ENCODE measurements around the gene LYSMD1.
A peak's percentile ranks its signal among the peaks of the same experiment; 100 is the strongest.
"Not testable (repeated sequence)": the region's sequence is repeated elsewhere in the genome, so short reads cannot be mapped to it uniquely, and the experiment has no call there.

Gene LYSMD1, protein sequence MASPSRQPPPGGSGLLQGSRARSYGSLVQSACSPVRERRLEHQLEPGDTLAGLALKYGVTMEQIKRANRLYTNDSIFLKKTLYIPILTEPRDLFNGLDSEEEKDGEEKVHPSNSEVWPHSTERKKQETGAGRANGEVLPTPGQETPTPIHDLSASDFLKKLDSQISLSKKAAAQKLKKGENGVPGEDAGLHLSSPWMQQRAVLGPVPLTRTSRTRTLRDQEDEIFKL

GRCh38 chr1:151165738-151166504 lies at the start of gene LYSMD1, which contains the start of gene SCNM1:
Gene LYSMD1 (minus strand): TSS chr1:151165902. CDS start chr1:151165258, 644 bp downstream.
Gene SCNM1 (plus strand): TSS chr1:151166144. CDS start chr1:151166153, 9 bp downstream.
- DNase-seq = peak; percentile 97

- no peak for DNase-seq
Measured at GRCh38 chr1:151213560-151213959, 47.9 kb upstream of the LYSMD1 start.

GRCh38 chr1:151211972-151212705 lies 46.4 kb upstream of the LYSMD1 start:
- DNase-seq = no peak

DNA sequence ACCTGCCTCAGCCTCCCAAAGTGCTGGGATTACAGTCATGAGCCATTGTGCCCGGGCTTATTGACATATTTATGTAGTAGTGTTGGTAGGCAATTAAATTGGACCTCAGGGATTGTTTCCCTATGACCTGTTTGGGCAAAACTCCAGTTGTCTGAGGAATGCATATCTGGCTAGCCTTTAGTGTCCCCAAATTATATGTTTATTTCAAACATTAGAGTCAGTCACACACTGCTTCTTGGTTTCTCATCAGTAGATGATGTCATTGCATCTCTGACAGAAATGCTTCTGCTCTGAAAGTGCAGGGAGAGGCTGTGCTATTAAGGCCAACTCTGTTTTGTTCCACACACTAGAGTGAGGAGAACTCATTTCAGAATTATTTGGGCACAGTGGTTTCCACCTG lies 45.1 kb upstream of the LYSMD1 start:
- no peak for DNase-seq

GRCh38 chr1:151205381-151205965 lies 39.8 kb upstream of the LYSMD1 start:
- not testable (repeated sequence) for DNase-seq

DNA sequence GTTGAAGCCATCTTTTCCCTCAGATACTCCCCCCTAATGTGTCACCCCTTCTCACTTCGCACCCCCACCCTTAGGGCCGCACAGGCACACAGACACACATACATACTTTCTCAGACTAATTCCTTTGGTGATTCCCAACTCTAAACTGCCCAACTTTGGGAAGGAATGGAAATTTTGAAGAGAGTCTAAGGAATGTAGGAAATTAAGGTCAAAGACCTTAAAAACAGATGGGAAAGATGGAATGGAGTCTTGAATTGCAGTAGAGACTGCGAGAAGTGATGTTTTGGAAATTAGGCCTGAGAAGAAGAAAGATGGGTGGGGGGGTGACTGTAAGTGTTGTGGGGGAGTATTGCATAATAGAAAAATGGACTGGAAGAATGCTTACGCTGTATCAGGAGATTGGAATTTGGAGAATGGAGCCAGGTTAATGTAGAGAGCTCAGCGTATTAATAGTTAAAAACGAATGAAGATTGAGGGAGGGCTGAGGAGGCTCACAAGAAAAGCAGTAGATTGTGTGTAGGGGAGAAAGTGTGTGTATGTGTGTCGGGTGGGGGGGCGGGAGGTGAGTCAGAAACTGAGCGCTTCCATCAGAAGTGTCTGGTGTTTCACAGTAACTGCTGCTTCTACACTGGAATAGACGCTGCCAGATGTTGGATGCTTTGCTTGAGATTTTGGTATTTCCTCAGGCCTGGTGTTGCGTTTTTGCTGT lies 34.3 kb upstream of the LYSMD1 start:
- no peak for DNase-seq

GRCh38 chr1:151198254-151199127 lies 32.8 kb upstream of the LYSMD1 start, which contains the start of gene PIP5K1A:
Gene PIP5K1A (plus strand): TSS chr1:151198552. CDS start chr1:151198997, 445 bp downstream.
- peak; percentile 92 for DNase-seq

DNA sequence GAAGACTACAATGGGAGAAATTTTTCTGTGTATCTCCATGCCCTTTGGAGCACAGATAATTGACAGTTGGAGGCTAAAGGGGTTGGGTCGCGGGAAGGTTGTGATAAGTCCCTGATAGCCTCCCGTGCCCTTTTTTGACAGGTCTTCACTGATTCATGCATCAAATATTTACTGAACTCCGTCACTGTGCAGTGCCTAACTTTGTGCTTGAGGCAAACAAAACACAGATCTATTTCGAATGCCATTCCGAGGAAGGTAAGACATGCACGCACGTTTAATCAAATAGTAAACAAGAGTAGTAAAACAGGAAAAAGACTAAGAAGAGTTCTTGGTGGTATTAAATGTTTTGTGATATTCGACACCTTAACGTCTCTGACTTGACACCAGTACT lies 32.2 kb upstream of the LYSMD1 start:
- DNase-seq = no peak

DNA sequence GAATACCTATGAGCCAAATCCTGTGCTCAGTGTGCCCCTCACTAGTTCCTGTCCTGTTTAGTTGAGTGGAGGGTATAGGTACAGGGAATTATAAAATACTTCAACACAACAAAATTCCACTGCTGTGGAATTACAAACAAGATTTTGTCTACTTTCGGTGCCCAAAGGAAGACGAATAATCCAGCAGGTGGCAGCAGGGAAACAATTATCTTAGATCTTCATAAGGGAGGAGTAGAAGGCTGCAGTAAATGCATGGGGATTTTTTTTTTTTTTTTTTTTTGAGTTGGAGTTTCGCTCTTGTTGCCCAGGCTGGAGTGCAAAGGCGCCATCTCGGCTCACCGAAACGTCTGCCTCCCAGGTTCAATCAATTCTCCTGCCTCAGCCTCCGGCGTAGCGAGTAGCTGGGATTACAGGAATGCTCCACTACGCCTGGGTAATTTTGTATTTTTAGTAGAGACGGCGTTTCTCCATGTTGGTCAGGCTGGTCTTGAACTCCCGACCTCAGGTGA lies 30.6 kb upstream of the LYSMD1 start:
- DNase-seq = peak; percentile 48

DNA sequence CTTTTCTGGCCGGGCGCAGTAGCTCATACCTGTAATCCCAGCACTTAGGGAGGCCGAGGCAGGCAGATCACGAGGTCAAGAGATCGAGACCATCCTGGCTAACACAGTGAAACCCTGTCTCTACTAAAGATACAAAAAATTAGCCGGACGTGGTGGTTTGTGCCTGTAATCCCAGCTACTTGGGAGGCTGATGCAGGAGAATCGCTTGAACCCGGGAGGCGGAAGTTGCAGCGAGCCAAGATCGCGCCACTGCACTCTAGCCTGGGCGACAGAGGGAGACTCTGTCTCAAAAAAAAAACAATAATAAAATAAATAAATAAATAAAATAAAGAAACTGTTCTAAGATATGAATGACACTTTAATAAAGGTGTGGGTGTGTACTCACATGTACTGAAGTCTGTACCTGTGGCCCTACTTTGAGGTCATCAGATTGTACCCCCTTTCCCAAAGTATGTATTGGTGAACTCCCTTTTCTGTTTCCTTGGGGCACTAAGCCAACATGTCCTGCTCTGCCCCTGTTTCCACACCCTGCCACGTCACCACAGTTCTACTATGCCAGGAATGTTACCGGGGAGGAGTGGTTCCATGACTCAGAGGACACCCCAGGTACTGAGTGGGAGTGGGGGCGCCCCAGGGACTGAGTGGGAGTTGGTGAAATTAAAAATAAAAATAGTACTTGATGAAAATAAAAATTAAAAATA lies 29.3 kb upstream of the LYSMD1 start:
- not testable (repeated sequence) for DNase-seq

DNA sequence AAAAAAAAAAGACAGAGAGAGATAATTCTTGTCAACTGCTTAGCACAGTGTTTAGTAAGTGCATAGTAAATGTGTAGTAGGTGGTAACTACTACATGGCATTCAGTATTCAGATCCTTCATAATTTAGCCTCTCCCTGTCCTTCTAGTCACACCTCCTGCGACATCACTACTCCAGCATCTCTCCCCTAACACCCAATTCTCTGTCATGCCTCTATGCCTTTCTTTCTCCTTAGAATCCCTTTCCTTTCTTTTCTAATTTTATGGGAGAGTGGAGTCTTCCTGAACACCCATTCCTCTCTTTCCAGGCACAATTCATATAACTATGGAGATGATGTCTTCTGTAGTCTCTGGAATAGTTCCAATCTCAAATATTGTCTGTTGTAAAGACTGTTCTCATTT lies 28.2 kb upstream of the LYSMD1 start:
- no peak for DNase-seq

DNA sequence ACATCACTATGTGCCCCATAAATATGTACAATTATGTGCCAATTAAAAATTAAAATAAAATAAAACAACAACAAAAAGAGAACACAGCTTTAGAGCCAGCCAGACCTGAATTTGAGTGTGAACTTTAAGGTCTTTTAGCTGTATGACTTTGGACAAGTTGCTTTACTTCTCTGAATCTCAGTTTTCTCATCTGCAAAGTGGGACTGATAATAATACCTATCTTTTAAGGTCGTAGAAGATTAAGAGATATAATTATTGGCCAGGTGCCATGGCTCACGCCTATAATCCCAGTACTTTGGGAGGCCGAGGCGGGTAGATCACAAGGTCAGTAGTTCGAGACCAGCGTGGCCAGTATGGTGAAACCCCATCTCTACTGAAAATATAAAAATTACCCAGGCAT lies 27.6 kb upstream of the LYSMD1 start:
- DNase-seq = no peak

DNA sequence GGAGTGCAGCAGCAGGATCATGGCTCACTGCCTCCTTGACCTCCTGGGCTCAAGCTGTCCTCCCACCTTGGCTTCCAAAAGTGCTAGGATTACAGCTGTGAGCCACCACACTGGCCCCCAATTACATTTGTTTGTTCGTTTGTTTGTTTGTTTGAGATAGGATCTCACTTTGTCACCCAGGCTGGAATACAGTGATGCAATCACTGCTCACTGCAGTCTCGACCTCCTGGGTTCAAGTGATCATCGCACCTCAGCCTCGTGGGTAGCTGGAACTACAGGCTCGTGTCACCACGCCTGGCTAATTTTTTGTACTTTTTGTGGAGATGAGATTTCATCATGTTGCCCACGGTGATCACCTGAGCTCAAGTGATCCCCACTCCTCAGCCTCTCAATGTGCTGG lies 26.3 kb upstream of the LYSMD1 start:
- DNase-seq = no peak

DNA sequence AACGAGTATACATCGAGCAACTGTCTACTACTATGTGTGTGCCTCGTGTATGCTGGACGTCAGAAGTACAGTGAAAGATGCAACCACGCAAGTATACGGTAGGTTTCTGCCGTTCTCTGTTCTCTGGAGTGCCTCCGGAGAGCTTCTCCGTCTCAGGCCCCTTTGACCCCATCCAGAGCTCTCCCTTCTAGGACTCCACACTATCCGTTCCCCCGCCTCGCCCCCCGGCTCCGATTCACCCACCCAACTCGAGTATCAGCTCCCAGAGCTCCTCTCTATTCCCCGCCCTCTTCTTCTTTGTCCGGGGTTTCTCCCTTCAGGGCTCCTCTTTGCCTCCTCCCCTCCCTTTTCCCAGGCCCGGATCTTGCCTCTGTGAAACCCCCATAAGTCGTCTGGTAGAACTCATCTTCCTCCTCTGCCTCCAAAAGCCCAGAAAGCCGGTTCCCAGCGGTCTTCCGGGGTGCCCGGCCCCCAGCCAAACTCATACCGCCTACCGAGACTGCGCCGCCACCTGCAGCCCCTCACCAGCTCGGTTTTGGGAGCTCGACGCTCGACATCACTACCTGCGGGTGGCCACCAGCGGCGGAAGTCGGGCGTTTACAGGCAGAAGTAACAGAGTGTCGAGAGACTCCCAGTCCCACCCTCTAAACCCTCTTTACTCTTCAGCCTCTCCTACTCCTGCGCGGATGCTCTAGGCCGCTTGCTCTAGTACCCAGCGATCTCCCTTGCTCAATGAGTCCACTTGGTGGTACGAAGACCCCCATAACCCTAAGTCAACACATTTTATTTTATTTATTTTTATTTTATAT lies 24.1 kb upstream of the LYSMD1 start, which contains the start of gene VPS72:
VPS72 (minus strand) TSS at position 561 of the 809 bp plus-strand sequence; CDS start at position 485, 76 bp downstream.
- DNase-seq = peak; percentile 89

- DNase-seq = not testable (repeated sequence)
Measured at GRCh38 chr1:151188667-151189066, 23.0 kb upstream of the LYSMD1 start.

GRCh38 chr1:151187205-151187604 lies 21.5 kb upstream of the LYSMD1 start:
- no peak for DNase-seq

DNA sequence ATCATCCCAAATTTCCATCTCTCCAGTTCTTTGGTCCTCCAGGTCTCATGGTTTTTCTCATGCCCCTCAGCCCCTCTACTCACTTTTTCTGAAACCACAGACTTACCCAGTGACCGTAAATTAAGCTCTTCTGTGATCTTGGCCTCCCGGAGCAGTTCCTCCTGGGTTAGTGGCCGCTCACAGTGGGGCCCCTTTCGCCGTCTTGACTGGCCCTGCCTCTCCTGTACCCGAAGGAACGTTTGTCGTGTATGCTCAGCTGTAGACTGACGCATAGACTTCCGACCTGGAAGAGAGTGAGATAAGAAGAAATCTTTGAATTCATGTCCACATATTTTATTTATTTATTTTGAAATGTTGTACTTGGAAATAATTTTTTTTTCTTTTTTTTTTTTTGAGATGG lies 18.5 kb upstream of the LYSMD1 start:
- no peak for DNase-seq

DNA sequence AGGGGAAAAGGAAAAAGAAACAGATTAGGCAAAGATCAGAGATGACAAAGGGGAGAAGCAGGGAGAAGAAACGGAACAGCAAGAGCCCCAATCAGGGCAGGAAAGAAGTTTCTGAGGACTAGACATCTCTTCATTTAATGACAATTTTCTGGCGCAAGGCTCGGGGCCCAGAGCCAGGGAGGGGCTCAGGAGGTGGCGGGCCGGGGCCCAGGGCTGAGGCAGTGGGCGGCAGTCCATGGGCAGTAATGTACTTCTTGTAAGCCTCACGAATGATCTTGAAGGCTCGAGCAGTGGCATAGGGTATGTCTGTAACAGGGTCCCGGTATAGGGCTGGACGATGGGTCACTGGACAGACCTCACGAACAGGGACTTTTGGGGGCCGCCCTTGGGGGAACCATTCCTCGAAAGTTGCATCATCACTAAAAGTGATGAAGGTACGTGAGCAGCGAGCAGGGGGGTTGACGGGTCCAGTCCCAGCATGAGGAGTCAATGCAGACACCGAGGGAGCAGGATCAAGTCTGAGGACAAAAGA lies 10.9 kb upstream of the LYSMD1 start:
- no peak for DNase-seq

DNA sequence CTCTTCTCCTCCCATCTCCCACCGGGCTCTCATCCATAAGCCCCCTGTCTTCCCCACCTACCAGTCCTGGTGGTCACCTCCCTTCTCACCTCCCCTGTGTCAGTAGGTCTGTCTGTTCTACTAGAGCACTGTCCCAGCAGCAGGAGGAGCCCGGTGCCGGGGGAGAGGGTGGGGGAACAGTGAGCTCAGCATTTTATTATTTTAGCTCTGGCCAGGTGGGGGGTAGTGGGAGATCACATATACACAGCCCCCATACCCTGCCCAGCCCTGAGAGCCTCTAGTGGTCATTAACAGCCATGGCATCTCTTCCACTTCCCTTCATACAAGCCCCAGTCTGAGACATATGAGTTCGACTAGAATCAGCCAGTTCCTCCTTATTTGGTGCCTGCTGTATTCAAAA lies 10.2 kb upstream of the LYSMD1 start, which contains the start of gene TMOD4:
TMOD4 (minus strand) TSS at position 119 of the 400 bp plus-strand sequence. CDS start 1,106 bp downstream, outside the sequence.
- DNase-seq = no peak

All from NCI-H510A (cell line).